Esophagus squamous epithelium (tissue), 4 donors: ENCODE data around the gene CCND2.

Source experiments
- CTCF ChIP-seq, 6 experiments: fragments of 450-650 bp in 4 of 6; fragments of 200-600 bp in 2 of 6; sonication (generic) in 2 of 6; IDR thresholded peaks; one replicate each; pipeline ENCODE4 v1.5.1; 2016 to 2019; ENCODE audit warnings: antibody characterized with exemption in 6 of 6, mild to moderate bottlenecking in 4 of 6, moderate library complexity in 4 of 6
- POLR2A ChIP-seq, 4 donors: fragments of 450-650 bp; IDR thresholded peaks; one replicate each; pipeline ENCODE4 v1.6.1; 2017; ENCODE audit warnings: antibody characterized with exemption in 4 of 4, mild to moderate bottlenecking in 4 of 4, moderate library complexity in 3 of 4

GRCh38 chr12:4245446-4245845 is 28.1 kb upstream of the CCND2 start:
- no peak for TF ChIP-seq POLR2A (IDR thresholded peaks at IDR 0.05)
- no peak for TF ChIP-seq CTCF (IDR thresholded peaks at IDR 0.05)
